MM.1S (cell line): Measurements from ENCODE around the gene MAD1L1.

Experiments used
- DNase-seq: peaks from one replicate; pipeline ENCODE4 v3.0.0-alpha.2; 2015
- H2AFZ ChIP-seq: fragments of 300-600 bp; sonication (generic); 2 replicates; pipeline ENCODE4 v1.6.0; 2016; ENCODE audit warnings: antibody characterized with exemption, low read length
- H3F3A ChIP-seq: fragments of 300-600 bp; sonication (generic); 2 replicates; pipeline ENCODE4 v1.6.1; 2016; ENCODE audit warnings: mild to moderate bottlenecking, antibody characterized with exemption, low read length, moderate library complexity, mixed read lengths; ENCODE audit not compliant: insufficient read depth
- H3K27ac ChIP-seq: fragments of 300-600 bp; sonication (generic); 2 replicates; pipeline ENCODE4 v1.5.1; 2016; ENCODE audit warnings: mild to moderate bottlenecking, low read length
- H3K27me3 ChIP-seq: fragments of 300-600 bp; sonication (generic); replicated peaks from 2 replicates; pipeline ENCODE4 v1.6.0; 2016; ENCODE audit warnings: low read length; ENCODE audit not compliant: insufficient read depth
- H3K36me3 ChIP-seq: fragments of 300-600 bp; sonication (generic); replicated peaks from 2 replicates; pipeline ENCODE4 v1.6.1; 2016; ENCODE audit warnings: mild to moderate bottlenecking, low read length, mixed read lengths; ENCODE audit not compliant: insufficient read depth
- H3K4me1 ChIP-seq: fragments of 300-600 bp; sonication (generic); 2 replicates; pipeline ENCODE4 v1.6.1; 2016; ENCODE audit warnings: low read length, mixed read lengths
- H3K4me2 ChIP-seq: fragments of 300-600 bp; sonication (generic); 2 replicates; pipeline ENCODE4 v1.6.0; 2016; ENCODE audit warnings: low read depth, low read length
- H3K4me3 ChIP-seq: fragments of 300-600 bp; sonication (generic); 2 replicates; pipeline ENCODE4 v1.5.1; 2016; ENCODE audit warnings: low read length, mixed read lengths
- H3K79me2 ChIP-seq: fragments of 300-600 bp; sonication (generic); 2 replicates; pipeline ENCODE4 v1.6.1; 2016; ENCODE audit warnings: mixed run types, low read length, mixed read lengths
- H3K9ac ChIP-seq: fragments of 300-600 bp; sonication (generic); 2 replicates; pipeline ENCODE4 v1.6.1; 2016; ENCODE audit warnings: low read length, mixed read lengths
- H3K9me2 ChIP-seq: fragments of 300-600 bp; sonication (generic); replicated peaks from 2 replicates; pipeline ENCODE4 v1.6.1; 2016; ENCODE audit warnings: mild to moderate bottlenecking, low read length, mixed read lengths; ENCODE audit not compliant: insufficient read depth
- H3K9me3 ChIP-seq: fragments of 300-600 bp; sonication (generic); replicated peaks from 2 replicates; pipeline ENCODE4 v1.6.1; 2016; ENCODE audit warnings: mild to moderate bottlenecking, low read length, mixed read lengths; ENCODE audit not compliant: insufficient read depth
- H4K20me1 ChIP-seq: fragments of 300-600 bp; sonication (generic); 2 replicates; pipeline ENCODE4 v1.6.1; 2016; ENCODE audit warnings: mild to moderate bottlenecking, low read length, moderate library complexity, mixed read lengths; ENCODE audit not compliant: insufficient read depth
- EZH2 ChIP-seq: fragments of 300-600 bp; sonication (generic); optimal IDR thresholded peaks from 2 replicates; pipeline ENCODE3; 2017; ENCODE audit warnings: low read depth, mild to moderate bottlenecking, antibody characterized with exemption, low read length, mixed read lengths
- EZH2phosphoT487 ChIP-seq: fragments of 300-600 bp; sonication (generic); IDR thresholded peaks from 2 replicates; pipeline ENCODE4 v1.6.1; 2018; ENCODE audit warnings: antibody characterized with exemption, low read length
- TF ChIP-seq, protein P1 (sequence below): fragments of 300-600 bp; sonication (generic); IDR thresholded peaks from 2 replicates; pipeline ENCODE4 v1.5.1; 2016; ENCODE audit warnings: antibody characterized with exemption, low read length, mixed read lengths

The MAD1L1 gene

DNA sequence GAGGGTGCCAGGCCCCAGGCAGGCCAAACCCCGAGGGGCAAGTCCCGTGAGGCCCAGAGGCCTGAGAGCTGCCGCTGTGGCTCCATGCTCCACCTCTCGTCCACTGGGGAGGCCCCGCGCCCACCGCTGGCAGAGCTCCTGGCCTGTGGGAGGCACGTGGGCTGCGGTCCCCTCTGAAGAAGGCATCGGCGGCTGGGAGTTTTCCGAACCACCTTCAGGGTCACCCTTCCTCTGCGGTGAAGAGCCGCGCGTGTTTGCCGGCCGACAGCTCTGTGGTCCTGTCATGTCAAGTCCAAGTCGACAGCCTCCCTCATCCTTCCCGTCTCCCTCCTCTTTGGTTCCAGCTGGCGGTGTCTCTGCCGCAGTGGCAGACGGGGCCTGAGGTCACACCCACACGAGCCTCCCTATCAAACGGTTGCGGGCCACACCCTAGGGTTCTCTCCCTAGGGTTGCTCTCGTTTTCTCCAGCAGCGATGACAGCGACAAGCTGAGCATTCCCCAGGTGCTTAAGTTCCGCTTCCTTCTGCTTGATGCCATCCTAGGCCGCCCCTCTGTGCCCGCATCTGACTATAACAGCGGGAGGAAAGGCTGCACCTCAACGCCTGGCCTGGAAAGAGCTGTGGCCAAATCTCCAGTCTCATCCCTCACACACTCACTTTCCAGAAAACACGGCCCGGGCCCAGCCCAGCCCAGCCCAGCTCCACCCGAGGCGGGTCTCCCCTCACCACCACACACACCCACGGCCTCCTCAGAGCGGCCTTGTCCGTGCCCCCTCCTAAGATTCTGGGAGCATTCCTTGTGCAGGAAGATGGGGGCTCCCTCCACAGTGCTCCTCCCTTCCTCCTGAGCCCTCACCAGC lies 377.6 kb downstream of the MAD1L1 start:
- no peaks in the 10 kb centered on the region for H4K20me1 ChIP-seq
- no peak overlapping the region for H3K4me2 ChIP-seq
- H3K4me1 ChIP-seq: no peaks in the 10 kb centered on the region
- no peaks in the 10 kb centered on the region for H3K36me3 ChIP-seq
- H2AFZ ChIP-seq: no peak overlapping the region
- no peak overlapping the region for H3K9ac ChIP-seq
- no peak overlapping the region for H3K27ac ChIP-seq
- TF ChIP-seq, protein P1, sequence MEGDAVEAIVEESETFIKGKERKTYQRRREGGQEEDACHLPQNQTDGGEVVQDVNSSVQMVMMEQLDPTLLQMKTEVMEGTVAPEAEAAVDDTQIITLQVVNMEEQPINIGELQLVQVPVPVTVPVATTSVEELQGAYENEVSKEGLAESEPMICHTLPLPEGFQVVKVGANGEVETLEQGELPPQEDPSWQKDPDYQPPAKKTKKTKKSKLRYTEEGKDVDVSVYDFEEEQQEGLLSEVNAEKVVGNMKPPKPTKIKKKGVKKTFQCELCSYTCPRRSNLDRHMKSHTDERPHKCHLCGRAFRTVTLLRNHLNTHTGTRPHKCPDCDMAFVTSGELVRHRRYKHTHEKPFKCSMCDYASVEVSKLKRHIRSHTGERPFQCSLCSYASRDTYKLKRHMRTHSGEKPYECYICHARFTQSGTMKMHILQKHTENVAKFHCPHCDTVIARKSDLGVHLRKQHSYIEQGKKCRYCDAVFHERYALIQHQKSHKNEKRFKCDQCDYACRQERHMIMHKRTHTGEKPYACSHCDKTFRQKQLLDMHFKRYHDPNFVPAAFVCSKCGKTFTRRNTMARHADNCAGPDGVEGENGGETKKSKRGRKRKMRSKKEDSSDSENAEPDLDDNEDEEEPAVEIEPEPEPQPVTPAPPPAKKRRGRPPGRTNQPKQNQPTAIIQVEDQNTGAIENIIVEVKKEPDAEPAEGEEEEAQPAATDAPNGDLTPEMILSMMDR: no peak
- no peak for TF ChIP-seq EZH2phosphoT487
- H3K4me3 ChIP-seq: no peak overlapping the region
- no peaks in the 10 kb centered on the region for H3K9me3 ChIP-seq
- H3K79me2 ChIP-seq: no peaks in the 10 kb centered on the region
- no peaks in the 10 kb centered on the region for H3K9me2 ChIP-seq
- DNase-seq: no peak
- H3K27me3 ChIP-seq: no peaks in the 10 kb centered on the region
- no peaks in the 10 kb centered on the region for H3F3A ChIP-seq

GRCh38 chr7:1853986-1854865 lies 378.5 kb downstream of the MAD1L1 start:
- DNase-seq: no peak
- no peaks in the 10 kb centered on the region for H3K36me3 ChIP-seq
- no peaks in the 10 kb centered on the region for H3K4me1 ChIP-seq
- no peak overlapping the region for H3K4me3 ChIP-seq
- H3K27ac ChIP-seq: no peak overlapping the region
- H3K9ac ChIP-seq: no peak overlapping the region
- H3K4me2 ChIP-seq: no peak overlapping the region
- no peaks in the 10 kb centered on the region for H3K27me3 ChIP-seq
- H3F3A ChIP-seq: no peaks in the 10 kb centered on the region
- H3K9me3 ChIP-seq: no peaks in the 10 kb centered on the region
- no peaks in the 10 kb centered on the region for H3K79me2 ChIP-seq
- no peaks in the 10 kb centered on the region for H4K20me1 ChIP-seq
- TF ChIP-seq EZH2 (no peak), EZH2phosphoT487 (no peak)
- TF ChIP-seq, protein P1: no peak
- no peak overlapping the region for H2AFZ ChIP-seq
- H3K9me2 ChIP-seq: no peaks in the 10 kb centered on the region

- H3K27ac ChIP-seq: no peak overlapping the region
- no peak overlapping the region for H3K4me3 ChIP-seq
- no peaks in the 10 kb centered on the region for H4K20me1 ChIP-seq
- no peak overlapping the region for H2AFZ ChIP-seq
- no peaks in the 10 kb centered on the region for H3K36me3 ChIP-seq
- no peaks in the 10 kb centered on the region for H3K9me2 ChIP-seq
- no peaks in the 10 kb centered on the region for H3F3A ChIP-seq
- no peaks in the 10 kb centered on the region for H3K79me2 ChIP-seq
- no peaks in the 10 kb centered on the region for H3K27me3 ChIP-seq
- no peaks in the 10 kb centered on the region for H3K9me3 ChIP-seq
- no peak for TF ChIP-seq EZH2
- TF ChIP-seq, protein P1: no peak
- H3K4me1 ChIP-seq: no peaks in the 10 kb centered on the region
- H3K4me2 ChIP-seq: no peak overlapping the region
- H3K9ac ChIP-seq: no peak overlapping the region
- no peak for DNase-seq
Observed at GRCh38 chr7:1853431-1853985, 379.2 kb downstream of the MAD1L1 start.
